ENCODE measurements around the gene CHCHD3. TPM values are rescaled to one million over a fixed set of nuclear protein-coding genes. Genes with fewer than 3 reads are reported as not detected.
A peak's percentile ranks its signal among the peaks of the same experiment; 100 is the strongest.

Gene CHCHD3
- total and polyA plus RNA-seq, 4 donors: 20.1 to 78.0 (median 46.9) TPM

DNA sequence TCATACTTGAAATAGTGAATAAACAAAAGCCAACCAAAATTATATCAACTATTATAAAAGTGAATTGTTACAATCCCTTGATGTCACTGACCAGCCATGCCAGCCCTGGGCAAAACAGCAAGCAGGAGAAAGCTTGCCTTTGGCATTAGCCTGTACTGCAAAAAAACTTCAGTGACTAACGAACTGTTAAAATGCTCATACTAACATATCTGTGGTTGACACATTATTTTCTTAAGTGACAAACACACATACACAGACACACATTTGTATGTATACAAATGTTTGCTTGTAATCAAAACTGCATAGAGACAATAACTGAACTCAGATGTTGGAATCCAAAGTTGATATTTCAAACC, 29.5 kb downstream of the CHCHD3 start:
- no peak overlapping the region for H3K9ac ChIP-seq (ENCODE audit: insufficient read depth in 1 of 2, low read length in 2 of 2)
- ATAC-seq (ENCODE audit: insufficient read depth, low FRiP score) (no peak), DNase-seq (no peak)
- no peaks in the 10 kb centered on the region for H3K36me3 ChIP-seq (ENCODE audit: control insufficient read depth in 4 of 4, insufficient read depth in 4 of 4, low read length in 4 of 4)
- H3K27ac ChIP-seq (ENCODE audit: low read depth in 1 of 2, low read length in 1 of 2): peak overlapping the region in 1 of 2 donors; percentile 74
- no peaks in the 10 kb centered on the region for H3K9me3 ChIP-seq (ENCODE audit: control insufficient read depth in 4 of 4, insufficient read depth in 3 of 4, low read length in 3 of 4)
- WGBS, 2 donors: 90% methylated on average over 1 of the region's 1 CpG
- no peak overlapping the region for H3K4me3 ChIP-seq
- peaks cover 0 to 36% (median 3%) of the 10 kb centered on the region in 5 donors for H3K4me1 ChIP-seq (ENCODE audit: control insufficient read depth in 5 of 5, insufficient read depth in 5 of 5, low read length in 5 of 5)
- no peaks in the 10 kb centered on the region for H3K27me3 ChIP-seq (ENCODE audit: control insufficient read depth in 3 of 3, insufficient read depth in 3 of 3, low read length in 2 of 3)
- TF ChIP-seq, protein P1, sequence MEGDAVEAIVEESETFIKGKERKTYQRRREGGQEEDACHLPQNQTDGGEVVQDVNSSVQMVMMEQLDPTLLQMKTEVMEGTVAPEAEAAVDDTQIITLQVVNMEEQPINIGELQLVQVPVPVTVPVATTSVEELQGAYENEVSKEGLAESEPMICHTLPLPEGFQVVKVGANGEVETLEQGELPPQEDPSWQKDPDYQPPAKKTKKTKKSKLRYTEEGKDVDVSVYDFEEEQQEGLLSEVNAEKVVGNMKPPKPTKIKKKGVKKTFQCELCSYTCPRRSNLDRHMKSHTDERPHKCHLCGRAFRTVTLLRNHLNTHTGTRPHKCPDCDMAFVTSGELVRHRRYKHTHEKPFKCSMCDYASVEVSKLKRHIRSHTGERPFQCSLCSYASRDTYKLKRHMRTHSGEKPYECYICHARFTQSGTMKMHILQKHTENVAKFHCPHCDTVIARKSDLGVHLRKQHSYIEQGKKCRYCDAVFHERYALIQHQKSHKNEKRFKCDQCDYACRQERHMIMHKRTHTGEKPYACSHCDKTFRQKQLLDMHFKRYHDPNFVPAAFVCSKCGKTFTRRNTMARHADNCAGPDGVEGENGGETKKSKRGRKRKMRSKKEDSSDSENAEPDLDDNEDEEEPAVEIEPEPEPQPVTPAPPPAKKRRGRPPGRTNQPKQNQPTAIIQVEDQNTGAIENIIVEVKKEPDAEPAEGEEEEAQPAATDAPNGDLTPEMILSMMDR (IDR thresholded peaks at IDR 0.05; ENCODE audit: control extremely low read depth, extremely low read depth): no peak

DNA sequence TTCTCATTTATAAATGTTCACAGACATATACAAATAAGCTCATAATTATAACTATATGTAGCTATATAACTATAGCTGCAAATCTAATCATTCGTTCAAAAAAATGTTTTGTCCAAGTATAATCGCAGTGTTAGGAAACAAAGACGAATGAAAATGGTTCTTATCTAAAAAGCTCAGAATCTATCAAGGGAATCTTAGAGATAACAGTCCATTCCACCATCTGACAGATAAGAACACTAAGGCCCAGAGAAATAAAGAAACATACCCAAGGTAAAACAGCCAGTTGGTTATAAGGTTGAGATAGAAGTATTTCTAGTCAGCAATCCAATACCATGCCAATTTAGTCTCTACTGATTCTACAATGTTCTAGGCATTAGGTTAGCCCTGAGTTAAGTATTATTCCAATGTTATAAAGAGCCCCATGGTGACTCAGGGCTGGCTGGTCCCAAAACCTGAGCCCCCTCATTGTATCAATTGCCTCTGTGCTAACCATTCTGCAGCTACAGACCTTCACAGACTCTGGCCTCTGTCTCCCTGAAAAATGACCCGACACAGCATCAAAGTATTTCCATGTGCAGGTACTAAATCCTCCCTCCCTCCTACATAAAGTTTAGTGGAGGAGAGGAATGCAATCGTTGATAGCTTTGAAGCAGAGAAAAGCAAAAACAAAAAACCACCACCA, 30.0 kb downstream of the CHCHD3 start:
- TF ChIP-seq, protein P1 (IDR thresholded peaks at IDR 0.05; ENCODE audit: control extremely low read depth, extremely low read depth): no peak
- Histone ChIP-seq H3K27me3 (ENCODE audit: control insufficient read depth in 3 of 3, insufficient read depth in 3 of 3, low read length in 2 of 3) (no peaks in the 10 kb centered on the region), H3K9me3 (ENCODE audit: control insufficient read depth in 4 of 4, insufficient read depth in 3 of 4, low read length in 3 of 4) (no peaks in the 10 kb centered on the region), H3K4me1 (ENCODE audit: control insufficient read depth in 5 of 5, insufficient read depth in 5 of 5, low read length in 5 of 5) (peaks cover 0 to 31% (median 3%) of the 10 kb centered on the region in 5 donors), H3K36me3 (ENCODE audit: control insufficient read depth in 4 of 4, insufficient read depth in 4 of 4, low read length in 4 of 4) (peaks cover 0 to under 1% (median 0%) of the 10 kb centered on the region in 4 donors), H3K27ac (ENCODE audit: low read depth in 1 of 2, low read length in 1 of 2) (peak overlapping the region in 1 of 2 donors; percentile 74), H3K4me3 (no peak overlapping the region), H3K9ac (ENCODE audit: insufficient read depth in 1 of 2, low read length in 2 of 2) (no peak overlapping the region)
- DNase-seq: no peak
- ATAC-seq (ENCODE audit: insufficient read depth, low FRiP score): no peak
- WGBS, 2 donors: 82 to 92% methylated on average over 5 of the region's 5 CpGs

DNA sequence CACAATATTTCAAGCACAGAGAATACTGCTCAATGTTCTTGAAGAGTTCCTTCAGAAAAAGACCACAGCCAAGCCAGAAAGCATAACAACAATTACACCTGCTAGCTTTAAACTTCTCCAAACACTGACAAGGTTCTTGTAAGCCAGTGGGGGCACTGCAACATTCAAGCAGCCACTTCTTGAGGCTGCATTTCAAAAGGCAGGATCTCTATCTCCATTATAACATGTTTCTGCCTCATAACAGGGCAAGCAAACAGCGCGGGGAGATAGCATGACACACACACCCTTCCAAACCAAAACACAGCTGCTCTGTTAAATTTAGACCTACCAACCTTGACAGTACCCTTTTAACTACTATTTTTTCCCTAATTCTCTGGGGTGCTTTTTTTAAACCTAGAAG, 30.8 kb downstream of the CHCHD3 start:
- no peak overlapping the region for H3K27ac ChIP-seq (ENCODE audit: low read depth in 1 of 2, low read length in 1 of 2)
- no peaks in the 10 kb centered on the region for H3K27me3 ChIP-seq (ENCODE audit: control insufficient read depth in 3 of 3, insufficient read depth in 3 of 3, low read length in 2 of 3)
- peaks cover 0 to 24% (median 3%) of the 10 kb centered on the region in 5 donors for H3K4me1 ChIP-seq (ENCODE audit: control insufficient read depth in 5 of 5, insufficient read depth in 5 of 5, low read length in 5 of 5)
- no peak overlapping the region for H3K4me3 ChIP-seq
- peaks cover 0 to 3% (median 0%) of the 10 kb centered on the region in 4 donors for H3K36me3 ChIP-seq (ENCODE audit: control insufficient read depth in 4 of 4, insufficient read depth in 4 of 4, low read length in 4 of 4)
- WGBS, 2 donors: 52 to 85% methylated on average over 2 of the region's 2 CpGs
- TF ChIP-seq, protein P1 (IDR thresholded peaks at IDR 0.05; ENCODE audit: control extremely low read depth, extremely low read depth): no peak
- ATAC-seq (ENCODE audit: insufficient read depth, low FRiP score) (no peak), DNase-seq (peak in 1 of 3 donors; percentile 20)
- H3K9ac ChIP-seq (ENCODE audit: insufficient read depth in 1 of 2, low read length in 2 of 2): no peak overlapping the region
- H3K9me3 ChIP-seq (ENCODE audit: control insufficient read depth in 4 of 4, insufficient read depth in 3 of 4, low read length in 3 of 4): no peaks in the 10 kb centered on the region

Data from lung (tissue), 12 donors.